GM19467 (cell line): ENCODE results near the gene PARG.
"Not testable (repeated sequence)": the region's sequence is repeated elsewhere in the genome, so short reads cannot be mapped to it uniquely, and the experiment has no call there.

Source experiments
- ATAC-seq: cut with Tn5 transposase; IDR thresholded peaks from one replicate; pipeline ENCODE4 v1.9.1; 2021; ENCODE audit warnings: mild to moderate bottlenecking, moderate library complexity; ENCODE audit not compliant: unreplicated experiment

Gene PARG

DNA sequence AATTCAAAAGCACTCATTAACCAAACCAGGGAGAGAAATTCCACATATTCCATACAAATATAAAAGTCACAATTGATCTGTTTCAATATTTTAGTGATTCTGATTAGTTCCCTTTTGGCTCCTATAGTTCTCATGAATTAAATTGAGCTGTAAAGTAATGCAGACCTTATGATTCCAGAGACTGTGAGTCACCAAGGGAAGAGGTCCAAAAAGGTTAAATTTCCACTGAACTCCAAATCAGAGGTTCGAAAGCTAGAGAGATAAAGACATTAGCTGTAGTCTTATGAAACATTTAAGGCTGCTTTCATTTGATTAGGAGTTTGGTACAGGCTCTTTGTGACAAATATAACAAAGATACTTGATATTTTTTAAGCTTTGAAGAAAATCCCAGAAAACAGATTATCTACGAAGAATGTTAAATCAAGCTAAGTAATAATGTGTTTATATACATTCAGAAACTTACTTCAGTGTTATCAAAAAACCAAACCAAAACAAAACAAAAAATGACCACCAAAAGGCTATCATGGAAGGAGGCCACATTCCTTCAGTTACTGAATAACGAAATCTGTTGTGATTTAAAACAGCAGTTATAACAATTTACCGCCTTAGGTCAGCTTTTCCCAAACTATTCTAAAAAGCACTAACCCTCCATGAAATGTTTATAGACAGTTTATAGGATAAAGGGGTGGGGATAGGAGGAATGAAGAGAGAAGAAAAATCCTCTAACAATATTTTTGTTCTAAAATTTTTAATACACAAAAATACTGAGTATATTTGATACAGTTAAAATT lies 33.3 kb downstream of the PARG start:
- ATAC-seq, result not testable (repeated sequence)

DNA sequence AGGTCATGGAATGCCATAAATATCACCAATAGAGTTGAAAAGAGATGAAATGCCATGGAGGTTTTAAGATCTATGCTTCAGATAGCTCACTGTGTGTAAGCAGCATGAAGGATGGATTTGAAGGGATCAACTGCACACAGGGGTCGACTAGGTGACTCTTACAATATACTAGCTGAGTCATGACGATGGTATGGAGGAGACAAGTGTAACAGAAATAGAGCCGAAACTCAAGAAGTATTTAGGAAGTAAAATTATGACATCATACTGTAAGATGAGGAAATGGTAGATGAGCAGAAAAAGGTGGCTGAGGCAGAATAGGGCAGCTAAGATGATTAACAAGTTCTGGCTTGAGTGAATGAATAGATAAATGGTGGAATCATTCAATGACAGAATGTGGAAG lies 38.0 kb downstream of the PARG start:
- not testable (repeated sequence) for ATAC-seq

DNA sequence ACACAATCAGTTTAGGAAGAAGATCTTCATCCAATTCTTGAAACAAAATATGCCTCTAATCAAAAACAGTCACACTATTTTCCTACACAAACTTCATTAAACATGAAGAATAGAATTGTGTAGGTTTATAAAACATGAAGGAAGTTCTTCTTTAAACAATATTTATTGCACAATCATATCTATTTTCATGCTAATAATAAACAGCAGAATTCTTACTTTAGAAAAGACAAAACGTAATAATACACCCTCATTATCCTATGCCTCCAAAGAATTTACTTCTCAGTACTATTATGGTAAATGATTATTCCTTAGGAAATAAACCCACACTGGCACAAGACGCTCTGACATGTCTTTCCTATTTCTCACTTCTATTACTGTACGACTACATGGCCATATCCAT lies 41.4 kb downstream of the PARG start:
- not testable (repeated sequence) for ATAC-seq

DNA sequence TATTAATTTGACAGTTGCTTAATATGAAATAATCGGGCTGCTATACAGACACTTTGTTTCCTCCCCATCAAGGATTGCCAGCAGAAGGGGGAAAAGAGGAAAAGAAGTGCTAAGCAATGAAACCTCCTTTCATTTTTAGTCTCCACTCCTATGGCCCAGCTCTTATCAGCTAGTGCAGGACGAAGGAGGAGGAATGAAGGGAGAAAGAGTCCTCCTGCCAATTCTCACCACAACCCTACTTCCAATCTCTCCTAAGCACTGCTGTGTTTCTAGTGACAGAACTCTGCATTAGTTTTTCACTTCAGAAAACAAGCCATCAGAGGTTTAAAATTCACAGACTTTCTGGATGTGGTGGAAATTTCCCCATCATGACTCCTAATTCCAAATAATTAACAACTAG lies 41.8 kb downstream of the PARG start:
- not testable (repeated sequence) for ATAC-seq

DNA sequence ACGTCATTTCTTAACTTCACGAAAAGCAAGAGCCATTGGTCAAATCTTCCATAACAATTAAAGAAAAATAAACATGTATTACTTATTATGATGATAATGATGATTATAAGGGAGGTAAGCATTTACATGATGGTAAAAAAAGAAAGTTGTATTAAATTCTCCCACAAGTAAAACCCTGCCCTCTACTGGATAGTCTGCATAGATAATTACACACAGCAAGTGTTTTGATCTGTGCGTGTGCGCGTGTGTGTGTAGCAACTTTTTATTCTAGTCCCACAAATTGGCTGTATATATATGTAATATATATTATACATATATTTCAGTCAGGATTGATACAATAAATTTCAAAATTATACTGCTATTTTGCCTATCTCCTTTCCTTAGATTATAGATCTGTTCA lies 51.8 kb downstream of the PARG start:
- ATAC-seq, result not testable (repeated sequence)

DNA sequence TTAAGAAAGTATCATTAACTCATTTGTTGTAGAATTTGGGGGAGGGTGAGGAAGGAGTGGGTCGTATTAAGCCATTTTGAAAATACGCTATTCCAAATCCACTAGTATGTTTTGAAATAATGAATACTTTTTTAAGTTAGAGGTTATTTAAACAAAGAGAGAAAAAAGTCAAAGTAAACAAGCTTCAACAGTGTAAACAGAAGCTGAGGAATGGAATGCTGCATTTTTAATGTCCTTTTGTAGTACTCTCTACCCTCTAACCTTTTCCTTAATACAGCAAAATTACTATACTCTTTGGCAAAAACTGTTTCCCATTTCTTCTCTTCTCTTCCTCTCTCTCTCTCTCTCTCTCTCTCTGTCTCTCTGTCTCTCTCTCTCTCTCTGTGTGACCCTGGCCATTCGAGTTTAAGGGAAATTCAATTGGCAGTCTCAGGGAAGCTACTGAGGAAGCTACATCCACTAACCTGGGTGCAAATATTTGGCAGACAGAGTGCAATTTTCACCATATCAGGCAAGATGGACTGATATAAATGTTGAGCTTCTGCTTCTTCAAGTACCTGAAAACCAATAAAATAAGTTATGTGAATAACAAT lies 57.0 kb downstream of the PARG start:
- ATAC-seq, result not testable (repeated sequence)

DNA sequence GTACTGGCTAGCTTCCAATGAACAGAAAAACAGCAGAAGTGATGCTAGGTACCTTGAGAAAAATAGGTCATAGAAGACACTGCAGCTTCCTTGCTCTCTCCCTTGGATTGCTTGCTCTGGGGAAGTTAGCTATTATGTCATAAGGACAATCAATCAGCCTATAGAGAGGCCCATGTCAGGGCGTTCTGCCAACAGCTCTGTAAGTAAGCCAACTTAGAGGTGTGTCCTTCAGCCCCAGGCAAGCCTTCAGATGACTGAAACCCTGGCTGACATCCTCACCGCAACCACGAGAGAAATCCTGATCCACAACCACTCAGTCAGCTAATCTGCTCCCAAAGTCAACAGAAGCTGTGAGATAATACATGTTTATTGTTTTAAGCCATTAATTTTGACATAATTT lies 58.0 kb downstream of the PARG start:
- not testable (repeated sequence) for ATAC-seq

DNA sequence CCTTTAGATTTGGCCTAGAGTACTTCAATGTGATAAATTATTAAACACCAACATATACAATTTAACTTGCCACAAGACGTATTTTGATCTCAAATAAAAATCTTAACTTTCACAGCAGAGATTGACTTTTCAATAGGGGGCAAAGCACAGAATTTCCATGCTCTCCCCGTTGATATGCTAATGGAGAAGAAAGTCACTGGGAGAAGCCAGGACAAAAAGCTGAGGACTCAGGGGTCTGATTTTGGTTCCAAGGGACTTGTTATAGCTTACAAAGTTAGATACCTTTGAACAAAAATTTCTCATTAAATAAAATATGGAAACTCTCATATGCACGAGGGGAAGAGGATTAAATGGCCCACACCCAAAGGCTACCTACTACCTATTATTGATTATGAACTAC lies 59.5 kb downstream of the PARG start:
- ATAC-seq, result not testable (repeated sequence)

DNA sequence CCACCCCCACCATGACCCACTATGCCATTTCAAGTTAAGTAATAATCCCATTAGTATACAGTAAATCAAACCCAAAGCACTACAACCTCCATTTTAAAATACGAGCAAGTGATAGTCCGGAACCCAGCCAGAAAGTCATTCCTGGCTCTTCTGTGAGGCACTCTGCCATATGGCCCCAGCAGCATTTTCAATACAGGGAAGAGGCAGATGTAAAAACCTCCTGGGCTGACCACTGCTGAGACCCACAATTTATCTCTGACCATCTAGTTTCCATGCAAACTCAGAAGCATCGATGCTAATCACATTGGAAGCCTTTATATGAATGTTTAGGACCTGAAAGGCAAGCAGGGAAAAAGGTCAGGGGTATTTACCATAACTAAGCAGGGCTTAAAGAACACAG lies 69.1 kb downstream of the PARG start:
- ATAC-seq, result not testable (repeated sequence)

DNA sequence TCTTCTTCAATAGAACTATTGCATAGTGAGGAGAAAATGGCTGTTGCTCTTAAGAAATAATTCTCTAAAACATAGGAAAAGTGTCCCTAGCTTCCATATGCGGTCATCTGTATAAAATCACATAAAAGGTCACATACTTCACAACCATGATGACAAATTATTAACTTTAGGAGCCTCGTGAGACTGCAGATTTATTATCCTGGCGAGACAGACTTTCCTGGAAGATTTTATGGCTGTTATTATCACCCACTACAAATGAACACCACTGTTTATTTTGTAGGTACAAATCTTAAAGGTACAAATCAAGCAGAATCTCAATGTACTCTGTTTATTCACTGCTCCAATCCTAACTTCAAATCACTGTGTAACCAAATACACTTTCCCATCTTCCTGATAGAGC lies 70.4 kb downstream of the PARG start:
- ATAC-seq, result not testable (repeated sequence)

DNA sequence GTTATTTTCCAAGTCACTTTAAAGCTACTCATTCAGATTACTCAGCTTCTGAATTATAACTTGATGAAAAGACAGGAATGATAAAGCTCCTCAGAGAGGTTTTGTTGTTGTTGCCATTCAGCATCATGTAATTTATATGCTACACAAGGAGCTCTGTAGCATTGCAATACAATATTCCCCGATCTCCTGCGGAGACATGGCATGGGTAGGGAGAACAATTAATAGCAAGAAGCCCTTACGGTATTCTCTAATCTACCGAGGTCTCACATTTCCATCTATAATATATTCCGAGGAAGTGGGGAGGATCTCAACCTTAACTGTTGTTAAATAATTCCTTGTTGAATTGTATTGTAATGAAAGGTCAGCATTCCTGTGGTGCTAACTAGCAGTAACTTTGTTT lies 81.9 kb downstream of the PARG start:
- ATAC-seq, result not testable (repeated sequence)

DNA sequence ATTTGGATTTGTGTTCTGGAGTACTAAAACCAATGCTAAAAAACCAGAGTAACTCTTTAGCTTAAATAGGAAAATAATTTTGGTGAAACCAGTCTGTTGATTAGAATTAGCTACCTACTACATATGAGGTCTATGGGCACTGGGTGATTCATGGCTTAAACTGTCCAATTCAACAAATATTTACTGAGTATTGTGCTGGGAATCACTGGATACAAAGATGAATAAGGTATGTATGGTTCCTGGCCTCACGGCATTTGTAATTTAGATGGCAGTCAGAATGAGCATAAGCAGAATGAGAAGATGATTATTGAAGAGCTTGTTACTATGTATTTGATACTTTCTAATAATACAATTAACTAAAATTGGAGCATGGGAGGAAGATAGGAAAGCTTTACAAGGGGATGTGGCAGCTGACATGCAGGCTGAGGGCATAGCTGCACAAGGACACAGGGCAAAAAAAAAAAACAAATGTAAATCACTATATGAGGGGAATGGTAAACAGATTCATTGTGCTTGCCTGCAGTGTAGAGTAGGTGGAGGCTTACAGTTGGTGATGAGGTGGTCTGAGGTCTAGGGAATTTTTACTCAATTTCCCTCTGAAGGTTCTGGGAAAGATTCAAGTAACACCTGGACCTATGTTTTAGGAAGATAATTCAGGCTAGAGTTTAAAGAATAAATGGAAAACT lies 83.0 kb downstream of the PARG start:
- not testable (repeated sequence) for ATAC-seq

DNA sequence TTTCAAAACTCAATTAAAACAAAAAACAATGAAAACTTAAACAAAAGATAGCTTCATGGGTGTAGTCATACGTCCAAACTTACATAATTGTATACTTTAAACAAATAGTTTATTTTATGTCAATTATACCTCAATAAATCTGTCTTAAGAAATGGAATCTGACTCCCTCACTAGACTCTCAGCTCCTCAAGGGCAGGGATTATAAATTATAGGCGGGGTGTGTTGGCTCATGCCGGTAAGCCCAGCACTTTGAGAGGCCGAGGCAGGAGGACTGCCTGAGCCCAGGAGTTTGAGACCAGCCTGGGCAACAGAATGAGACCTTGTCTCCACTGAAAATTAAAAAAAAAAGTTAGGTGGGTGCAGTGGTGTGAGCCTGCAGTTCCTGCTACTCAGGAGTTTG lies 92.3 kb downstream of the PARG start:
- not testable (repeated sequence) for ATAC-seq

DNA sequence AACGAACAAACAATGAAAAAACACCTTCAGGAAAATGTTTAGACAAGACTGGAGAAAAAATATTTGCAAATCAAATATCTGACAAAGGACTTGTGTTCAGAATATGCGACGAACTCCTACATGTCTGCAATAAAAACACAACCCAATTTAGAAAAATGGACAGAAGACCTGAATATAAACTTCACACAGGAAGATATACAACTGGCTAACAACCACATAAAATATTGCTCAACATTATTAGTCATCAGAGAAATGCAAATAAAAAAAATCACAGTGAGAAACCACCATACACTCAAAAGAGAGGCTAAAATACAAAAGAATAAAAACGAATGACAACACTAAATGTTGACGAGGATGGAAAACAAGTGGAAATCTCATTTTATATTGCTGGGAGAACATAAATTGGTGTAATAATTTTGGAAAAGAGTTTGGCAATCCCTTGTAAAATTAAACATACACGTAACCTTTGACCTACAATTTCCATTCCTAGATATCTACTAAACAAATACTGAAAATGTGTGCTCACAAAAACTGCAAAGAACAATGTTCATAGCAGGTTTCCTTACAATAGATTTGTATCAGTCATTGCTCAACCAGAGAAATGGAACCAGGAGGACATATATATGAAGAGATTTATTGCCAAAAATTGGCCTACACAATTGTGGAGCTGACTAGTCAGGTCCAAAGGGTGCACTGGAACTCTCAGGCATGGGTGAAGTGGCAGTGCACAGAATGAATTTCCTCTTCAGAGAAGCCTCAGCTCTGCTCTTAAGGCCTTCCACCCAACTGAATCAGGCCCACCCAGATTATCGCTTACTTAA lies 96.8 kb downstream of the PARG start:
- no peak for ATAC-seq

DNA sequence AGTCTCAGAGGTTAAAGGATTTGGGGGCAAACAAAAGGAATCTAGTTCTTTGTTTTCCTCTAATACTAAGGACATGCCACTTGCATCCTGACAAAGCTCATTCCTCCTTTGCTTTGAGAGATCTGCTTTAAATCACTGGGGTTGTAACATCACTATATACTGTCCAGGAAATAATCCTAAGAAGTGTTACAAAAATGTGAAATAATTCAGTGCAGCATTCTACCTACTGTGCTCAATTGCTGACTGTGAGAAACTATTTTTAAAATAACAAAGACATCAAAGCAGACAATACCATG lies 99.5 kb downstream of the PARG start:
- ATAC-seq, result not testable (repeated sequence)

DNA sequence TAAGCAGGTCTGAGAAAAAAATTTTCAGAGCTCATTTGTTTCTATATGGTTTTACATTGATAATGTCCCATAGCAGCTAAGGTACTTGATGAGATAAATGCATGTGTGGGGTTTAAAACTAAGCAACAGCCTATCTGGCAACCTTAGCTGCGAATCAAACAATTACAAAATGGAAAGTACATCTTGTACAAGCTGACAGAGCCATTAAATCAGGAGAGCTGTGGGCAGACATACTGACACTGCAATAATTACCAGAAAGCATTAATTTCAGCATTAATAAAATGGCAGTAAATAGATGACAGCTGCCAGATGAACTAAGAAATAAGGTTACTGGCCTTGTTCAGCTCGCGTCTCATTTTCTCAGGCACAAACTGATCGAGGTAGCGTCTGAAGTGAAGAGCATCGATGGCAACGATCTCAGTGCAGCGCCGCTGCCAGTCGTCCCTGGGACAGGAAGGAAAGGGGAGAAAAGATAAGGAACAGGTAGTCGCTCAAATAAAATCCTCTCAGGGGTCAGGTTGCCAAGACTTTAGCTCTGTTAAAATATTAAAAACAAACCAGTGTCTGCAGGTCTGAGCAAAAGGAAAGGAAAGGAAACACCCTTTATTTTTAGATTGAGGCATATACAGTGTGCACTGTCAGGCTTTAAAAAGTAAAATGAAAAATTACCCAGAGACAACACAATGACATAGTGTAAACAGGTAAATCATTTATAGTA lies 100.1 kb downstream of the PARG start:
- no peak for ATAC-seq

DNA sequence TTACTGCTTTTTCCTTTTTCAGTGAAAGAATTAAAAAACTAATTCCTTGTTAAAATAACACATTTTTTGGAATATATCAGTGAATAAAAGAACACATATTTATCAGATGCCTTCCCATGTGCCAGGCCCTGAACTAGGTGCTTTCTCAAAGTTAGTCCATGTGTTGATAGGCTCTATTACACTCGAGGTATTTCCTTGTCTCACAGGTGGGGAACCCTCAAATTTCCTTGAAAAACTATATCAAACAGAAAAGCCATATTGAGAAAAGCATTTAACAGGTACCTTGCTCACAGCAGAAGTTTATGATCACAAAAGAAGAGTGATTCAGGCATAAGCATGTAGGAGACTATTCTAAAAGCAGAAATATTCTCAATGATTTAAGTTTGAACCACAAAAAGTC lies 104.1 kb downstream of the PARG start:
- ATAC-seq, result no peak

DNA sequence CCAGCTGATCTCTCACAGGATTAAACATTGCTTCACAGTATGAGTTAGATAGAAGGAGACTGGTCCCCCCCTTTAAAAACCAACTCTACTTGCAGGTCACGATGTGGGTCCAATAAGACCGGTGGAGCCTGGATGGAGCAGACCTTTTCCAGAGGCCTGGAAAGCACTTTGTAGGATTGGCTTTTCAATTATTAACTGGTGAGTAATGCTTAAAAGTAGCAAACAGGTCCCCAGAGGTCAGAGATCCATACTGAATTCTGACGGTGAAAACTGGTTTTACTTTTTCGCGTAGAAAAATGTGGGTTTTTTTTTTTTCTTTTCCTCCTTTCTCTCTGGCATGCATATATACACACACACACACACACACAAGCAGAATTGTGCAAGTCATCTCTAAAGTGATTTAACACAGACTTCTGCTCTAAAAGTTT lies 104.8 kb downstream of the PARG start:
- no peak for ATAC-seq

DNA sequence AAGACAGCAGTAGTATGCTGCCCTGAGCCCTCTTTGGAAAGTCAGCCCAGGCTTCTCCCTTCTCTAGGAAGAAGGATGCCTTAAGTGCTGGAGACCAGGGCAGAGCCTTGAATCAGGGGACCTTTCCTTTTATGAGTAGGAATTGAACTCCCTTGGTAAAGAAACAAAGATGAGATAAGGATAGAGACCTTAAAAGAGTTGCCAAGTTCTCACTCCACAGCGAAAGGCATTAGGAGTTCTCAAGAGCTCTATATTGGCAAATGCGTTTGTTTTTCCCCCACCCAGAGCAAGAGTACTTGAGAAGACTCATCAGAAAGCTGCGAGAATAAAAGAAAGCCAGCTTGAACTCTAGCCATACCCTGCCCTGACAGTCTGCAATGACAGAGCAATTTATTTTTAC lies 106.9 kb downstream of the PARG start:
- no peak for ATAC-seq

DNA sequence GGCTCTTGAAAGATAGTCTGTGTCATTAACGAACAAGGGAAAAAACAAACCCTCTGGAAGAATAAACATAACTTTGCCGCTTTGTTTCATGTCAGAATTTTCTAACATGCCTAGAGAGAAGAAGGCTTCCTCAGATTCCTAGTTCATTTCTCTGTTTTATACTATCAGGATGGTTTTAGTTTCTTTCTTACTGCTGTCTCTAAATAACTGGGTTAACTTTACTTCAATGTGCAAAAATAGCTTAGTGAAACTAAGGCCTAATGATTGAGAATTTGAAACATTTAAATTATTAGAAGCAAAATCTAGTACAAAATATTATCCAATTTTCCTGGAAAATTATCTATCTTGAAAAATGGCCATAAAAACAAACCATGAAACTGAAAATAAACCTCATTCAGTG lies 107.6 kb downstream of the PARG start:
- ATAC-seq, result no peak

DNA sequence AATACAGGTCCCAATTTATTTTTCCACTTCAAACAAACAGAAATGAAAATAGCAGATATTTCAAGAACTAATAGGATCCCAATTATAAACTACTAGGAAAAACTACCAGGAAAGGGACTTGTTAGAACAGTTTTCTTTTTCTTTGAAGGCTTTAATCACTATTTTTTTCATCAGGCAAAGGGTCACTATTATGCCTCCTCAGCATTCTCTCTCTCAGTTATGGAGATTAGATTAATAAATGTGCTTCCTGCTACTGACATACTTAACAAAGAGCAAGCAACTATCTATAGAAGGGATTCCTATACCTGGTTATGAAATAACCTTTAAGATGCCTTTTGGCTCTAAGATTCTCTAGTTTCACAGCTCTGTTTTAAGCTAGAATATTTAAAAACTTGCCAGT lies 108.7 kb downstream of the PARG start:
- ATAC-seq, result no peak
